HEK293 (cell line): ENCODE results near the gene EIF5B.

ENCODE experiments used
- CTCF ChIA-PET: fragments of 350-600 bp; formaldehyde crosslinking; extraction: SDS; loops from one replicate; lab custom pipeline; 2021; ENCODE audit warnings: antibody characterized with exemption; lab: Yijun Ruan, JAX
- POLR2A ChIA-PET: fragments of 300-600 bp; formaldehyde crosslinking; extraction: SDS; loops from one replicate; lab custom pipeline; 2020; ENCODE audit warnings: antibody characterized with exemption, inconsistent platforms; lab: Yijun Ruan, JAX
- H3K27ac ChIP-seq: fragments of 200-500 bp; sonication (Bioruptor generic); 2 replicates; pipeline ENCODE4 v1.5.1; 2014; ENCODE audit warnings: low read depth, low read length, control low read depth, inconsistent platforms; ENCODE audit errors: extremely low read depth
- H3K36me3 ChIP-seq, 2 experiments: fragments of 200-500 bp in 1 of 2; sonication (Bioruptor generic) in 1 of 2; 1 replicate in 1 of 2; 2 replicates in 1 of 2; pipeline ENCODE4 v1.5.1; 2014 to 2017; ENCODE audit warnings: inconsistent platforms in 2 of 2, low read length in 2 of 2; ENCODE audit not compliant: control insufficient read depth in 2 of 2, insufficient read depth in 1 of 2
- H3K4me1 ChIP-seq: fragments of 200-500 bp; sonication (Bioruptor generic); 2 replicates; pipeline ENCODE4 v1.5.1; 2014; ENCODE audit warnings: mild to moderate bottlenecking, low read length, inconsistent platforms; ENCODE audit not compliant: control insufficient read depth, insufficient read depth
- H3K4me3 ChIP-seq: 2 replicates; pipeline ENCODE4 v1.5.1; 2011; ENCODE audit warnings: low read depth, mild to moderate bottlenecking, control low read depth, low read length, moderate library complexity
- H3K9me3 ChIP-seq: fragments of 200-500 bp; sonication (Bioruptor generic); 2 replicates; pipeline ENCODE4 v1.5.1; 2014; ENCODE audit warnings: low read depth, low read length, inconsistent platforms; ENCODE audit not compliant: control insufficient read depth, insufficient read depth
- ATF2 ChIP-seq: fragments of 450-650 bp; formaldehyde crosslinking; IDR thresholded peaks from 2 replicates; pipeline ENCODE4 v1.5.1; 2016; ENCODE audit warnings: missing biosample characterization, missing genetic modification characterization, low read depth
- PRDM2 ChIP-seq: fragments of 450-650 bp; formaldehyde crosslinking; IDR thresholded peaks from 2 replicates; pipeline ENCODE4 v1.5.1; 2016; ENCODE audit warnings: missing biosample characterization, missing genetic modification characterization, borderline replicate concordance
- RBAK ChIP-seq: fragments of 450-650 bp; formaldehyde crosslinking; IDR thresholded peaks from 2 replicates; pipeline ENCODE4 v1.5.1; 2016; ENCODE audit warnings: missing biosample characterization, missing genetic modification characterization
- TRIM28 ChIP-seq: IDR thresholded peaks from 2 replicates; pipeline ENCODE4 v1.6.1; 2011; ENCODE audit warnings: low read length, control low read depth, borderline replicate concordance
- ZBTB10 ChIP-seq: fragments of 450-650 bp; formaldehyde crosslinking; IDR thresholded peaks from 2 replicates; pipeline ENCODE4 v1.5.1; 2016; ENCODE audit warnings: missing biosample characterization, missing genetic modification characterization
- ZBTB11 ChIP-seq: fragments of 450-650 bp; formaldehyde crosslinking; conservative IDR thresholded peaks from 2 replicates; pipeline ENCODE4 v1.5.1; 2016; ENCODE audit warnings: low read depth, missing biosample characterization, missing genetic modification characterization
- ZBTB17 ChIP-seq: fragments of 450-650 bp; formaldehyde crosslinking; IDR thresholded peaks from 2 replicates; pipeline ENCODE4 v1.5.1; 2016; ENCODE audit warnings: missing biosample characterization, missing genetic modification characterization
- ZBTB49 ChIP-seq: fragments of 450-650 bp; formaldehyde crosslinking; IDR thresholded peaks from 2 replicates; pipeline ENCODE4 v1.5.1; 2016; ENCODE audit warnings: missing biosample characterization, missing genetic modification characterization, low read depth
- ZBTB7A ChIP-seq: fragments of 450-650 bp; formaldehyde crosslinking; IDR thresholded peaks from 2 replicates; pipeline ENCODE4 v1.5.1; 2016; ENCODE audit warnings: low read depth, missing biosample characterization, missing genetic modification characterization
- ZBTB8A ChIP-seq: fragments of 450-650 bp; formaldehyde crosslinking; IDR thresholded peaks from 2 replicates; pipeline ENCODE4 v1.5.1; 2016; ENCODE audit warnings: missing biosample characterization, missing genetic modification characterization
- ZNF138 ChIP-seq: fragments of 450-650 bp; formaldehyde crosslinking; IDR thresholded peaks from 2 replicates; pipeline ENCODE4 v1.5.1; 2016; ENCODE audit warnings: missing biosample characterization, missing genetic modification characterization, borderline replicate concordance
- ZNF18 ChIP-seq: fragments of 450-650 bp; formaldehyde crosslinking; IDR thresholded peaks from 2 replicates; pipeline ENCODE4 v1.5.1; 2016; ENCODE audit warnings: missing biosample characterization, missing genetic modification characterization
- ZNF221 ChIP-seq: fragments of 450-650 bp; formaldehyde crosslinking; IDR thresholded peaks from 2 replicates; pipeline ENCODE4 v1.5.1; 2017; ENCODE audit warnings: missing biosample characterization, missing genetic modification characterization, borderline replicate concordance
- ZNF416 ChIP-seq: fragments of 450-650 bp; formaldehyde crosslinking; IDR thresholded peaks from 2 replicates; pipeline ENCODE4 v1.5.1; 2016; ENCODE audit warnings: missing biosample characterization, missing genetic modification characterization
- ZNF623 ChIP-seq: fragments of 450-650 bp; formaldehyde crosslinking; IDR thresholded peaks from 2 replicates; pipeline ENCODE4 v1.5.1; 2016; ENCODE audit warnings: missing biosample characterization, missing genetic modification characterization
- ZNF664 ChIP-seq: fragments of 450-650 bp; formaldehyde crosslinking; IDR thresholded peaks from 2 replicates; pipeline ENCODE4 v1.5.1; 2016; ENCODE audit warnings: missing biosample characterization, missing genetic modification characterization
- ZNF777 ChIP-seq: fragments of 450-650 bp; formaldehyde crosslinking; IDR thresholded peaks from 2 replicates; pipeline ENCODE4 v1.5.1; 2017; ENCODE audit warnings: missing biosample characterization, missing genetic modification characterization, borderline replicate concordance

EIF5B gene

GRCh38 chr2:99420751-99421299, 83.6 kb downstream of the EIF5B start:
- no peaks in the 10 kb centered on the region for H3K4me1 ChIP-seq
- TF ChIP-seq ATF2 (tag by site-specific recombination) (no peak), ZNF664 (tag by site-specific recombination) (no peak), ZBTB7A (tag by site-specific recombination) (no peak), ZBTB11 (no peak), ZNF416 (tag by site-specific recombination) (no peak), ZNF138 (tag by site-specific recombination) (no peak), ZNF221 (tag by site-specific recombination) (no peak), ZBTB17 (no peak), ZBTB8A (tag by site-specific recombination) (no peak), ZNF623 (no peak), PRDM2 (tag by site-specific recombination) (no peak), ZNF777 (tag by site-specific recombination) (no peak), ZBTB49 (no peak), RBAK (tag by site-specific recombination) (no peak), ZNF18 (tag by site-specific recombination) (no peak), ZBTB10 (tag by site-specific recombination) (no peak), TRIM28 (no peak)
- H3K36me3 ChIP-seq = peaks cover 61 to 89% of the 10 kb centered on the region in 2 experiments
- no peaks in the 10 kb centered on the region for H3K9me3 ChIP-seq
- ChIA-PET CTCF (no interaction called here), POLR2A (no interaction called here)
- H3K4me3 ChIP-seq = no peak overlapping the region
- no peak overlapping the region for H3K27ac ChIP-seq
